ENCODE results near the gene RNF135.
"Not testable (repeated sequence)": the region's sequence is repeated elsewhere in the genome, so short reads cannot be mapped to it uniquely, and the experiment has no call there.

RNF135 gene

GRCh38 chr17:31003225-31003866 is 32.5 kb downstream of the RNF135 start:
- no peak for DNase-seq (ENCODE audit: low read depth)

- DNase-seq (ENCODE audit: low read depth): no peak
Measured at GRCh38 chr17:31004160-31004559, 33.3 kb downstream of the RNF135 start.

GRCh38 chr17:31007695-31008373 is 37.0 kb downstream of the RNF135 start:
- DNase-seq (ENCODE audit: low read depth): no peak

GRCh38 chr17:31008374-31009041 is 37.7 kb downstream of the RNF135 start:
- peak; percentile 13 for DNase-seq (ENCODE audit: low read depth)

- DNase-seq (ENCODE audit: low read depth): not testable (repeated sequence)
Measured at GRCh38 chr17:31009042-31009702, 38.3 kb downstream of the RNF135 start.

- DNase-seq (ENCODE audit: low read depth): not testable (repeated sequence)
Measured at GRCh38 chr17:31010014-31010413, 39.2 kb downstream of the RNF135 start.

GRCh38 chr17:31013844-31014243 is 43.0 kb downstream of the RNF135 start:
- DNase-seq (ENCODE audit: low read depth): no peak

GRCh38 chr17:31015639-31016038 is 44.8 kb downstream of the RNF135 start:
- DNase-seq (ENCODE audit: low read depth): no peak

GRCh38 chr17:31019004-31019403 is 48.2 kb downstream of the RNF135 start:
- no peak for DNase-seq (ENCODE audit: low read depth)

- not testable (repeated sequence) for DNase-seq (ENCODE audit: low read depth)
Measured at GRCh38 chr17:31023171-31023570, 52.3 kb downstream of the RNF135 start.

GRCh38 chr17:31031841-31032240 is 61.0 kb downstream of the RNF135 start:
- DNase-seq (ENCODE audit: low read depth): no peak

GRCh38 chr17:31035611-31036010 is 64.8 kb downstream of the RNF135 start:
- DNase-seq (ENCODE audit: low read depth): not testable (repeated sequence)

- not testable (repeated sequence) for DNase-seq (ENCODE audit: low read depth)
Measured at GRCh38 chr17:31040837-31041236, 70.0 kb downstream of the RNF135 start.

GRCh38 chr17:31042378-31042777 is 71.5 kb downstream of the RNF135 start:
- DNase-seq (ENCODE audit: low read depth): not testable (repeated sequence)

- DNase-seq (ENCODE audit: low read depth): not testable (repeated sequence)
Measured at GRCh38 chr17:31046856-31047425, 76.1 kb downstream of the RNF135 start.

- DNase-seq (ENCODE audit: low read depth): no peak
Measured at GRCh38 chr17:31048142-31048541, 77.3 kb downstream of the RNF135 start.

GRCh38 chr17:31048780-31049179 is 77.9 kb downstream of the RNF135 start:
- DNase-seq (ENCODE audit: low read depth): no peak
